Measurements from ENCODE around the gene ITGB8. TPM values are rescaled to one million over a fixed set of nuclear protein-coding genes. Genes with fewer than 3 reads are reported as not detected.

Gene ITGB8
- total and polyA plus RNA-seq, 9 of the 15 experiments (the other 6 are each of a cell fraction or from before 2014, with no cell fraction given) = under 0.01 to 0.03 (median 0.02) TPM; not detected in 6

- Histone ChIP-seq H3K27me3 (ENCODE audit: control insufficient read depth in 2 of 2, insufficient read depth in 2 of 2, low read length in 2 of 2) (peaks cover 0 to 8% of the 10 kb centered on the region in 2 experiments; a peak in 1 of 5 replicates), H3K27ac (ENCODE audit: extremely low read depth, low read depth, low read length) (peak overlapping the region; percentile 57; the same call in 2 of the 3 replicates), H3K36me3 (ENCODE audit: control insufficient read depth, insufficient read depth, low read length) (no peaks in the 10 kb centered on the region), H2AFZ (ENCODE audit: low read depth, low read length) (peak overlapping the region; percentile 88), H3K79me2 (ENCODE audit: control insufficient read depth, insufficient read depth, low read length) (no peaks in the 10 kb centered on the region), H3K4me2 (ENCODE audit: insufficient read depth, low read length) (peak overlapping the region; percentile 97), H3K9me1 (ENCODE audit: control insufficient read depth, insufficient read depth, low read length) (no peaks in the 10 kb centered on the region), H3K4me3 (peak overlapping the region; percentile 54), H4K20me1 (replicated peaks; ENCODE audit: control insufficient read depth, insufficient read depth, low read length) (no peaks in the 10 kb centered on the region), H3K9ac (ENCODE audit: insufficient read depth in 1 of 2, low read depth in 2 of 2, low read length in 2 of 2) (peak overlapping the region; percentile 63 to 92), H3K4me1 (replicated peaks in 1 of 2; ENCODE audit: control insufficient read depth in 2 of 2, insufficient read depth in 2 of 2, low read length in 2 of 2) (peaks cover 4 to 18% of the 10 kb centered on the region in 2 experiments; a peak in 3 of 5 replicates), H3K9me3 (replicated peaks; ENCODE audit: control insufficient read depth, insufficient read depth, low read depth, low read length) (no peaks in the 10 kb centered on the region)
- POLR2A ChIA-PET = interaction anchor here (0.5 to 0.6 kb wide), 4 partner anchors 8 to 513 kb away, joined by 3 read pairs; no protein-coding TSS in a partner anchor
- FAIRE-seq (peak; percentile 90), DNase-seq (ENCODE audit: extremely low read depth in 1 of 4, low spot score in 3 of 4) (peak; percentile 30 to 80 (median 56)), ATAC-seq (peak; percentile 89)
- 10% methylated on average over 28 of the region's 31 CpGs for WGBS (ENCODE audit: insufficient coverage, low coverage, missing lambda C conversion rate)
- intact Hi-C loops (cut with micrococcal nuclease) (loop anchor here (5.0 kb wide), 1 partner anchor 113 kb away; no protein-coding TSS in a partner anchor), in situ Hi-C loops (cut with MboI) (loop anchor here (25.0 kb wide), 1 partner anchor 567 kb away; the partner anchor contains the start of gene TMEM196)
- CTCF ChIA-PET (ENCODE audit: low intra/inter-chr PET ratio) = interaction anchor here (0.5 to 0.7 kb wide), 2 partner anchors 82 to 356 kb away, joined by 4 to 6 read pairs; no protein-coding TSS in a partner anchor
- BruUV-seq (replicated peaks) = no TSS peak
- TF ChIP-seq SMARCA5 (IDR thresholded peaks at IDR 0.05) (0 out of 2 replicates have a peak, but pooled peaks have one; percentile 18), ETV1 (tag; conservative IDR thresholded peaks at IDR 0.05; ENCODE audit: low read depth) (peak; percentile 73), NKRF (IDR thresholded peaks at IDR 0.05; ENCODE audit: borderline replicate concordance) (no peak), NFE2 (IDR thresholded peaks at IDR 0.05; ENCODE audit: low read depth) (no peak), REST (IDR thresholded peaks at IDR 0.05; ENCODE audit: borderline replicate concordance) (peak; percentile 8; the same call in 1 of the 2 replicates), REST (CRISPR knock-in tag; IDR thresholded peaks at IDR 0.05; ENCODE audit: low read depth) (no peak), TARDBP (IDR thresholded peaks at IDR 0.05) (no peak), ZNF12 (CRISPR knock-in tag; IDR thresholded peaks at IDR 0.05) (0 out of 2 replicates have a peak, but pooled peaks have one; percentile 18), ZNF449 (CRISPR knock-in tag; IDR thresholded peaks at IDR 0.05) (no peak)
These were observed 1.1 kb upstream of the ITGB8 start for GRCh38 chr7:20329389-20330238.
